ENCODE data around the gene PCCA. TPM values are rescaled to one million over a fixed set of nuclear protein-coding genes. Genes with fewer than 3 reads are reported as not detected.
A peak's percentile ranks its signal among the peaks of the same experiment; 100 is the strongest.
"Not testable (repeated sequence)": the region's sequence is repeated elsewhere in the genome, so short reads cannot be mapped to it uniquely, and the experiment has no call there.

The PCCA gene
- total RNA-seq, 1 donor from 2014 or later, result 72.5 TPM

DNA sequence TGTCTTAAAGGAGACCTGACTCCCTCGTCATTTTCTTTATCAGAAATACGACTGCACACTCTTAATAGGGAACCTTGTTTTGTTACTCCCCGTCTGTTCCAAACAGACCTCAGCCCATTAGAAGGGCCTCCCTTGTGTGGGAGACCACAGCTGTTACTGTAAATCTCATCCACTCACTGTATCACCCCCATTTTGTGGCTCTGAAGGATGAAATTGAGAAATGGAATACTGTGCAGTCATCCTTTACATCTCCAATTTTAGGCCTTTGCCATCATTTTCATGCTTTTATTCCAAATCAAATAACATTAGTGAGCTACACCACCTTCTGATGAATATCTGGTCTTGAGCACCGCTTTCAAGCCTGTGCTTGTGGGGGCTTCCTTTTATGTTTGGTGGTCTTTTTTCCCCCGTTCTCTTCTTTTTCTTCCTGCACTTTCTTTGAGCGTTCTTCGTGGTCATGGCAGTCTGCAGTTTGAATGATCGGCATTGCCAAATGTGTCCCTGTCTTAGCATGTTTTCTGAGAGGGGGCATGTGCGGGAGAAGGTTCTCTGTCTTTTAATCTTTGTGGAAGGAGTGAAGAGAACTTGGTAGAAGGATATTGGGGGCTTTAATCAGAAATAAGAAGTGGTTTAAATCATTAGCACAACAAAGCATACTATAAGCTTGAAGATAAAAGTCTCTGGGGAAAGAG, 433.9 kb downstream of the PCCA start:
- intact Hi-C loops (cut with micrococcal nuclease), result no loop called here
- no peak for DNase-seq
- ATAC-seq, result no peak

GRCh38 chr13:100523411-100523810, 434.5 kb downstream of the PCCA start:
- DNase-seq (no peak), ATAC-seq (no peak)
- intact Hi-C loops (cut with micrococcal nuclease), result no loop called here

- ATAC-seq (no peak), DNase-seq (no peak)
- intact Hi-C loops (cut with micrococcal nuclease), result no loop called here
Measured at GRCh38 chr13:100523981-100524386, 435.1 kb downstream of the PCCA start.

- DNase-seq; intact Hi-C loops (cut with micrococcal nuclease); ATAC-seq: not testable (repeated sequence)
Measured at GRCh38 chr13:100524688-100525087, 435.8 kb downstream of the PCCA start.

- intact Hi-C loops (cut with micrococcal nuclease), result no loop called here
- ATAC-seq, result no peak
Measured at GRCh38 chr13:100525453-100526317, 436.8 kb downstream of the PCCA start.

GRCh38 chr13:100526318-100527000, 437.6 kb downstream of the PCCA start:
- no peak for DNase-seq
- ATAC-seq, result no peak
- intact Hi-C loops (cut with micrococcal nuclease), result no loop called here

More at GRCh38 chr13:100525453-100526317, 436.8 kb downstream of the PCCA start:
- DNase-seq, result no peak

DNA sequence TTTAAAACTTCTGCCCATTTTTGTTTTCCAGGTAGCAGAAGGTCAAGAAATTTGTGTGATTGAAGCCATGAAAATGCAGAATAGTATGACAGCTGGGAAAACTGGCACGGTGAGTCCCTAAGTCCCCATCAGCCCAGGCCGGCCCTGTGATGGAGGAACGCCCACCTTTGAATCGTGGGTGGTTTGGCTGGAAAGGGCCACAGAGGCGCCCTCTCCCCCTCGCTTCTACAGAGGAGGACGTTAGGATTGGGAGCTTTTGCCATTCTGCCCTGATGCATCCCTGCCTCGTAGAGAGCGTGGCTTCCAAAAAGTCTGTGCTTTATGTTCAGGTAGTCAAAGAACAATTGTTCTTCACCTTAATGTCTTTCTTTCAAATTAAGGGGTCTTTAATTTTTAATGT, 438.8 kb downstream of the PCCA start:
- no peak for ATAC-seq
- DNase-seq, result no peak
- intact Hi-C loops (cut with micrococcal nuclease), result no loop called here

GRCh38 chr13:100528353-100528752, 439.5 kb downstream of the PCCA start:
- DNase-seq, result no peak

DNA sequence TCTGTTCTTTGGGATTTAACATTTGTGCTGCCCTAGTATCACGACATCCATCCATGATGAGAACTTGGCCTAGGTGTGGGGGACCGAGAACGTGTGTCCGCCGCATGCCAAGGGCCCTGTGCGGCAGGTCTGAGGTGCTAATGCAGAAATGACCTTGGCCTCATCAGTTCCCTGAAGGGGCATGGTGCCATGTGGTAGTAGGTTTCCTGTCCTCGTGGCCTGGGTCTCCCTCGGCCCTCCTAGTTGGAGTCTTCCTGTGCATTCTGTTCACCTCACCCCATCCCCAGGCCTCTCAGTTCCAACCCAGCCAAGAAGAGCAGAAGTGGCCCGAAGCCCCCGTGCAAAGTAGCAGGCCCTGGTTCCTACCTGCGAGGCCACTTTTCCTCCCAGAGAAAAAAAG, 439.9 kb downstream of the PCCA start:
- DNase-seq (no peak), ATAC-seq (no peak)
- intact Hi-C loops (cut with micrococcal nuclease), result no loop called here

More at GRCh38 chr13:100528353-100528752, 439.5 kb downstream of the PCCA start:
- no peak for ATAC-seq
- intact Hi-C loops (cut with micrococcal nuclease), result no loop called here

DNA sequence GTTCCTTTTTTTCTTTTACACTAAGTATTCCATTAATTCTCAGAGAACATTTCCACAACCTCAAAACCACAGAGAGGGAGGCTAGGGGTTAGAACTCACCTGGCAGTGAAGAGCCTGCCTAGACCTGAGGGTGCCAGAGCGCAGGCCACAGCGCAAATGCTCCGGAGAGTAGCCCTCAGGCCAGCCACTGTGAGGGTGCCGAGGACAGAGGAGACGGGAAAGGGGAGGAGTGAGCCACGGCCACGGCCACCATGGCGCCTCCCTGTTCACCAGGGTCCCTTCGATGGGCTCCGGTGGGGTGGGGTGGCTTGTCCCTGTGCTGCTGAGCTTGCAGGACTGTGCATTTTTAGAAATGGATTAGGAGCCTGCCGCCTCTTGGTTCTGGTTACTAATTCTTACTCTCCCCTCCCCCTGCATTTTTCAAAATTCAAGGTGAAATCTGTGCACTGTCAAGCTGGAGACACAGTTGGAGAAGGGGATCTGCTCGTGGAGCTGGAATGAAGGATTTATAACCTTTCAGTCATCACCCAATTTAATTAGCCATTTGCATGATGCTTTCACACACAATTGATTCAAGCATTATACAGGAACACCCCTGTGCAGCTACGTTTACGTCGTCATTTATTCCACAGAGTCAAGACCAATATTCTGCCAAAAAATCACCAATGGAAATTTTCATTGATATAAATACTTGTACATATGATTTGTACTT, 440.9 kb downstream of the PCCA start:
- no peak for DNase-seq
- intact Hi-C loops (cut with micrococcal nuclease), result no loop called here
- no peak for ATAC-seq

DNA sequence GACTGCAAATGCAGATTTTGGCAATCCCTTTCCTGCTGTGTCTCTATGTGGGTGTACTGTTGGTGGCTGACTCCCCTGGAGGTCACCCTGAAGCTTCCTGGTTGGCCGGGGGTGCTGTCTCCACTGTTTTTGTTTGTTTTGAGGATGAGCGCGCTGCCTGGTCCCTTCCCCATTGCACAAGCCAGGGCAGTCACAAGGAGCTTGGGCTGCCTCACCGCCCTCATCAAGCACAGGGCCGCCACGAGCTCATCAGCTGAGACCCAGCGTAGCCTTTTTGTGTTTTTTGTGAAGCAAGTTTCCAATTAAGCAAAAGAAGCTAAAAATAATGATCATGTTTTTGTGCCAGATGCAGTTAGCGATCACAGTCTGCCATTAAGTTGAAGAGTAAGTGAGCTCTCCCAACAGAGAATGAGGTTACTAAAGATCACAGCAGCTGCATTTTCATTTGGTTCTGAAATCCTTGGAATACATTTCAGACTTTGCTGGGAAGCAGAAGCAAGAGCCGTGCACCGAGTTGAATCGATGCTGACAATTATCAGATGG, 441.8 kb downstream of the PCCA start:
- DNase-seq (no peak), ATAC-seq (no peak)
- intact Hi-C loops (cut with micrococcal nuclease), result no loop called here

GRCh38 chr13:100532090-100532766, 443.3 kb downstream of the PCCA start:
- ATAC-seq, result no peak
- intact Hi-C loops (cut with micrococcal nuclease), result no loop called here
- no peak for DNase-seq

GRCh38 chr13:100532836-100533435, 444.0 kb downstream of the PCCA start:
- DNase-seq (no peak), ATAC-seq (no peak)
- intact Hi-C loops (cut with micrococcal nuclease), result no loop called here

DNA sequence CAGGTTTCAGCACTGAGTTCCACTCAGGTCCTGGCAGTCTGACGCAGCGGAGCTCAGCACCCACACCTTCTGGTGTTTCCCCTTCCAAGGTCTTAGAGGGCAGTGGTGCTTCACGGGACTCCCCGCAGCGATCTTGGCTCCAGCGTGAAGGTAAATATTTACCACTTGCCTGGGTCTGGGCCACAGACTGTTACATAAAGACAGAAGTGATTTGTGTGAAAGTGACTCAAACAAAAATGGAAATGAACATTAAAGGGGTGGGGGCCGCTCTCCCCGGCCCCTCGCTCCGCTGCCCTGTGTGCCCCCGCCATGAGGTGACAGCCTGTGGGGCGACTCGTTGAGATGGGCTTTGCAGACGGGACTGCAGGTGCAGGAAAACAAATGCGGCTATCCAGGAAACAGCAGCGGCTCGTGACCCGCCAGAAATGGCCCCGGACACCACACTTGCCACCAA, 444.7 kb downstream of the PCCA start:
- no peak for DNase-seq
- intact Hi-C loops (cut with micrococcal nuclease), result no loop called here
- ATAC-seq, result no peak

GRCh38 chr13:100534147-100534843, 445.4 kb downstream of the PCCA start:
- intact Hi-C loops (cut with micrococcal nuclease), result no loop called here
- ATAC-seq, result no peak
- DNase-seq, result no peak

DNA sequence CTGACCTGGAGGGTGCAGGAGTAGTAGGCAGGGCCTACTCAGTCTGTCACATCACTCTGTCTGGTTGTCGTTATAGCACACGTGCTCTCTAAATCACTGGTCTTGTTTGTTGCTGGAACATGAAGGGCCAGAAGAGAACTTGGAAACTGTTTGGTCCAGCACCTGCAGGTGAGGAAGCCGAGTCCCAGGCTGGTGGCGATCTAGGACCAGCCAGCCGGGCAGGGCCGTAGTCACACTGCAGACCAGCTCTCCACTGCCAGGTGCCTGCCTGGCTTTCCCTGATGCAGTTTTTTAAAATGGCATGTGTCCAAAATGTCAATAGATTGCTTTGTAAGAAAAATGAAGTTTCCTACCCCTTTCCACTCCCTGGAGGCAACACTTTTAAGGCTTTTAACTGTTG, 446.0 kb downstream of the PCCA start:
- intact Hi-C loops (cut with micrococcal nuclease), result no loop called here
- ATAC-seq (no peak), DNase-seq (no peak)

GRCh38 chr13:100535426-100536135, 446.7 kb downstream of the PCCA start:
- DNase-seq, result no peak
- peak; percentile 51 for ATAC-seq
- intact Hi-C loops (cut with micrococcal nuclease), result no loop called here
